Lung (tissue), 12 donors: ENCODE measurements around the gene TIMM29. TPM values are rescaled to one million over a fixed set of nuclear protein-coding genes. Genes with fewer than 3 reads are reported as not detected.
"Not testable (repeated sequence)": the region's sequence is repeated elsewhere in the genome, so short reads cannot be mapped to it uniquely, and the experiment has no call there.

Source experiments
- ATAC-seq: fragments of 200-7000 bp; cut with Tn5 transposase; one replicate; pipeline ENCODE4 v1.9.1; 2020; ENCODE audit warnings: moderate number of reproducible peaks; ENCODE audit not compliant: insufficient read depth, low FRiP score
- DNase-seq, 3 donors: peaks; one replicate each; pipeline ENCODE4 v3.0.0-alpha.2; 2013 to 2017
- H3K27ac ChIP-seq, 2 donors: one replicate each; pipeline ENCODE4 v1.5.1; 2013; ENCODE audit warnings: mild to moderate bottlenecking in 2 of 2, moderate library complexity in 2 of 2, control low read depth in 1 of 2, inconsistent platforms in 1 of 2, low read depth in 1 of 2, low read length in 1 of 2
- H3K27me3 ChIP-seq, 3 donors: one replicate each; pipeline ENCODE4 v1.5.1; 2013; ENCODE audit warnings: low read length in 2 of 3; ENCODE audit not compliant: control insufficient read depth in 3 of 3, insufficient read depth in 3 of 3
- H3K36me3 ChIP-seq, 4 donors: one replicate each; pipeline ENCODE4 v1.5.1; 2013; ENCODE audit warnings: low read length in 4 of 4, mild to moderate bottlenecking in 1 of 4, moderate library complexity in 1 of 4; ENCODE audit not compliant: control insufficient read depth in 4 of 4, insufficient read depth in 4 of 4
- H3K4me1 ChIP-seq, 5 donors: one replicate each; pipeline ENCODE4 v1.5.1; 2013; ENCODE audit warnings: low read length in 5 of 5, mild to moderate bottlenecking in 2 of 5, moderate library complexity in 1 of 5; ENCODE audit not compliant: control insufficient read depth in 5 of 5, insufficient read depth in 5 of 5
- H3K4me3 ChIP-seq: one replicate; pipeline ENCODE4 v1.5.1; 2013; ENCODE audit warnings: mild to moderate bottlenecking, control low read depth, moderate library complexity
- H3K9ac ChIP-seq, 2 donors: one replicate each; pipeline ENCODE4 v1.5.1; 2013; ENCODE audit warnings: low read length in 2 of 2, control low read depth in 1 of 2; ENCODE audit not compliant: insufficient read depth in 1 of 2
- H3K9me3 ChIP-seq, 4 donors: one replicate each; pipeline ENCODE4 v1.5.1; 2013; ENCODE audit warnings: low read length in 3 of 4, mild to moderate bottlenecking in 1 of 4, moderate library complexity in 1 of 4; ENCODE audit not compliant: control insufficient read depth in 4 of 4, insufficient read depth in 3 of 4
- WGBS, 2 donors: extraction: QIAGEN DNeasy Blood & Tissue Kit; methylation state at CpG; one replicate each; pipeline ENCODE4 v1.1.7; 2013; 5-methylcytosine and 5-hydroxymethylcytosine counted together
- polyA plus RNA-seq, 2 donors: library from polyadenylated mRNA; stranded (reverse); fragments of 200-250 nt; gene quantifications; one replicate each; pipeline ENCODE4 v1.2.1, GENCODE V29; 2013
- total RNA-seq, 2 donors: library from RNA; depleted of rRNA in 1 of 2; stranded (reverse); fragments of >200 nt in 1 of 2; gene quantifications; one replicate each; pipeline ENCODE4 v1.2.1, GENCODE V29; 2014 to 2021
- TF ChIP-seq, protein P1 (sequence below): IDR thresholded peaks from 2 replicates; pipeline ENCODE4 v1.5.1; 2012; ENCODE audit warnings: mild to moderate bottlenecking; ENCODE audit errors: control extremely low read depth, extremely low read depth
- donor health status: control.
- donor health status: control.
- donor health status: Bipolar disorder and iron deficiency.
- donor health status: healthy.
- donor health status: DM: yes; HTN: yes; CAD: no.

Gene TIMM29
- total and polyA plus RNA-seq, 4 donors: 15.6 to 20.4 (median 17.3) TPM

- DNase-seq: peak in 2 of 3 donors; percentile 50 to 54
- no peaks in the 10 kb centered on the region for H3K27me3 ChIP-seq
- no peak overlapping the region for H3K27ac ChIP-seq
- H3K9ac ChIP-seq: no peak overlapping the region
- TF ChIP-seq, protein P1, sequence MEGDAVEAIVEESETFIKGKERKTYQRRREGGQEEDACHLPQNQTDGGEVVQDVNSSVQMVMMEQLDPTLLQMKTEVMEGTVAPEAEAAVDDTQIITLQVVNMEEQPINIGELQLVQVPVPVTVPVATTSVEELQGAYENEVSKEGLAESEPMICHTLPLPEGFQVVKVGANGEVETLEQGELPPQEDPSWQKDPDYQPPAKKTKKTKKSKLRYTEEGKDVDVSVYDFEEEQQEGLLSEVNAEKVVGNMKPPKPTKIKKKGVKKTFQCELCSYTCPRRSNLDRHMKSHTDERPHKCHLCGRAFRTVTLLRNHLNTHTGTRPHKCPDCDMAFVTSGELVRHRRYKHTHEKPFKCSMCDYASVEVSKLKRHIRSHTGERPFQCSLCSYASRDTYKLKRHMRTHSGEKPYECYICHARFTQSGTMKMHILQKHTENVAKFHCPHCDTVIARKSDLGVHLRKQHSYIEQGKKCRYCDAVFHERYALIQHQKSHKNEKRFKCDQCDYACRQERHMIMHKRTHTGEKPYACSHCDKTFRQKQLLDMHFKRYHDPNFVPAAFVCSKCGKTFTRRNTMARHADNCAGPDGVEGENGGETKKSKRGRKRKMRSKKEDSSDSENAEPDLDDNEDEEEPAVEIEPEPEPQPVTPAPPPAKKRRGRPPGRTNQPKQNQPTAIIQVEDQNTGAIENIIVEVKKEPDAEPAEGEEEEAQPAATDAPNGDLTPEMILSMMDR: no peak
- H3K9me3 ChIP-seq: no peaks in the 10 kb centered on the region
- H3K4me3 ChIP-seq: no peak overlapping the region
- 92 to 96% methylated on average over 4 of the region's 4 CpGs for WGBS, 2 donors
- ATAC-seq: no peak
- no peaks in the 10 kb centered on the region for H3K36me3 ChIP-seq
- H3K4me1 ChIP-seq: peaks cover 0 to 6% (median 4%) of the 10 kb centered on the region in 5 donors
These were observed 16.7 kb downstream of the TIMM29 start for GRCh38 chr19:10945264-10945663.

GRCh38 chr19:10946958-10947657 lies 18.5 kb downstream of the TIMM29 start:
- H3K27ac ChIP-seq: peak overlapping the region in 1 of 2 donors; percentile 45

GRCh38 chr19:10952809-10953208 lies 24.2 kb downstream of the TIMM29 start:
- ATAC-seq (no peak), DNase-seq (no peak)
- no peak overlapping the region for H3K9ac ChIP-seq
- H3K4me1 ChIP-seq: peaks cover 0 to 2% (median 0%) of the 10 kb centered on the region in 5 donors
- no peak overlapping the region for H3K27ac ChIP-seq
- no peaks in the 10 kb centered on the region for H3K36me3 ChIP-seq
- TF ChIP-seq, protein P1: no peak
- H3K27me3 ChIP-seq: no peaks in the 10 kb centered on the region
- no peaks in the 10 kb centered on the region for H3K9me3 ChIP-seq
- H3K4me3 ChIP-seq: no peak overlapping the region
- WGBS, 2 donors: 83 to 98% methylated on average over 6 of the region's 6 CpGs

More at GRCh38 chr19:10946958-10947657, 18.5 kb downstream of the TIMM29 start:
- no peak overlapping the region for H3K9ac ChIP-seq
- 64 to 80% methylated on average over 6 of the region's 6 CpGs for WGBS, 2 donors
- no peaks in the 10 kb centered on the region for H3K27me3 ChIP-seq
- no peaks in the 10 kb centered on the region for H3K36me3 ChIP-seq
- TF ChIP-seq, protein P1: no peak
- H3K9me3 ChIP-seq: no peaks in the 10 kb centered on the region
- H3K4me3 ChIP-seq: no peak overlapping the region
- ATAC-seq: peak; percentile 13
- peak; percentile 53 to 94 (median 94) for DNase-seq
- H3K4me1 ChIP-seq: peaks cover 0 to 6% (median 4%) of the 10 kb centered on the region in 5 donors

DNA sequence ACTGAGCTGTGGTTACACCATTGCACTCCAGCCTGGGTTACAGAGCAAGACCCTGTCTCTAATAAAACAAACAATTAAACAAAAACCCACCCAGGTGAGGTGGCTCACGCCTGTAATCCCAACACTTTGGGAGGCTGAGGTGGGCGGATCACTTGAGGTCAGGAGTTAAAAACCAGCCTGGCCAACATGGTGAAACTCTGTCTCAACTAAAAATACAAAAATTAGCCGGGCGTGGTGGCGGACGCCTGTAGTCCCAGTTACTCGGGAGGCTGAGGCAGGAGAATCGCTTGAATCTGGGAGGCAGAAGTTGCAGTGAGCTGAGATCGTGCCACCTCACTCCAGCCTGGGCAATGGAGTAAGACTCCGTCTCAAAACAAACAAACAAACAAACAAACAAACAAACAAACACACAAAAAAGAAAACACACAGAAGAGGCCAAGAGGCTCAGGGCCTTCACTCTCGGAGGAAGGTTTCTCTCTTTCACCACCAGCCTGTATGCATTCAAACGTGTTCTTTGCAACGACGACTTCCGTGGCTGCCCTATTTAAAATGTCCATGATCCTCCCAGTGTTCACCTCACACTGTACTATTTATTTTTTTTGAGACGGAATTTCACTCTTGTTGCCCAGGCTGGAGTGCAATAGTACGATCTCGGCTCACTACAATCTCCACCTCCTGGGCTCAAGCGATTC lies 30.8 kb downstream of the TIMM29 start:
- not testable (repeated sequence) for ATAC-seq

More for the DNA sequence above, 30.8 kb downstream of the TIMM29 start:
- not testable (repeated sequence) for H3K9ac ChIP-seq, H3K36me3 ChIP-seq, H3K9me3 ChIP-seq, H3K27me3 ChIP-seq, DNase-seq, H3K4me3 ChIP-seq
- H3K4me1 ChIP-seq: peaks cover 4 to 18% (median 7%) of the 10 kb centered on the region in 5 donors
- 92 to 94% methylated on average over 19 of the region's 19 CpGs for WGBS, 2 donors
- H3K27ac ChIP-seq: peak overlapping the region; percentile 29 to 97
